Amygdala (tissue), 56 donors: Measurements from ENCODE around the gene CFAP61.

Experiments
- DNase-seq, 56 donors: peaks; one replicate each; lab custom pipeline; 2025; lab: John Stamatoyannopoulos, UW

CFAP61 gene

DNA sequence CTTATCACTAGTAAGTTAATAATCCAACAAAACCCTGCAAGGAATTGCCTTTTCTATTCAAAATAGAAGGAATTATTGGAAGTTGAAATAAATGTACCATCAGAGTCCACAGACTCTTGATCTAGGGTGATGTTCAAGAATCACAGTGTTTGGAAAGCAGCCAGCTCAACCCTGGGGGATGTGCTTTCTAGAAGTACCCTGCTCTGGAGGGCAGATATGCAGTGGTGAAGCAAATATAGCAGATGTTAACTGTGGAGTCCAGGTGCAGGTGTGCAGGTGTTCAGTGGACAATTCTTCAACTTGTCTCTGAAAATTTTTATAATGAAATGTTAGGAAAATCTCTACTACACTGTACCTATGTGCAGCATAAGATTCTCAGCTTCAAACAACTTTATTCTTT lies 306.5 kb downstream of the CFAP61 start:
- DNase-seq = no peak

- no peak for DNase-seq
Measured at GRCh38 chr20:20359628-20360027, 307.3 kb downstream of the CFAP61 start.

GRCh38 chr20:20360464-20360863 lies 308.1 kb downstream of the CFAP61 start:
- DNase-seq = peak in 24 of 56 donors; percentile 3 to 76 (median 30)

- peak in 13 of 56 donors; percentile 13 to 45 (median 23) for DNase-seq
Measured at GRCh38 chr20:20362774-20363433, 310.6 kb downstream of the CFAP61 start.

DNA sequence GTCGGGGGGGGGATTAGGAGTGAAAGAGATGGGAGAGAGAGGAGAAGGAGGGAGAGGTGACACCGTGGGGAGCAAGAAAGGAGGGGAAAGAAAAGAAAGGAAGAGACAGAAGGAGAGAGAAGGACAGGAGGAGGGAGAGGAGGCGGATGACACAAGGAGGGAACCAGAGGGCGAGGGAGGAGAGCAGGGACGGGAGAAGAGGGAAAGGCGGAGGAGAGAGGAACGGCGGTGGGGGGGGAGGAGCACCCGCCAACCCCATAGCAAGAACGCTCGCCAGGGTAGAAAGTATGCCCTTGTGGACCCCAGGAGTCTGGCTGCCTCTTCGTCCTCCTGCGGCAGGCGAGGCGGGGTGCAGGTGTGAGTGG lies 311.1 kb downstream of the CFAP61 start:
- no peak for DNase-seq

GRCh38 chr20:20363799-20364592 lies 311.7 kb downstream of the CFAP61 start:
- no peak for DNase-seq

GRCh38 chr20:20364593-20365479 lies 312.5 kb downstream of the CFAP61 start:
- no peak for DNase-seq

GRCh38 chr20:20365480-20366161 lies 313.3 kb downstream of the CFAP61 start:
- no peak for DNase-seq

DNA sequence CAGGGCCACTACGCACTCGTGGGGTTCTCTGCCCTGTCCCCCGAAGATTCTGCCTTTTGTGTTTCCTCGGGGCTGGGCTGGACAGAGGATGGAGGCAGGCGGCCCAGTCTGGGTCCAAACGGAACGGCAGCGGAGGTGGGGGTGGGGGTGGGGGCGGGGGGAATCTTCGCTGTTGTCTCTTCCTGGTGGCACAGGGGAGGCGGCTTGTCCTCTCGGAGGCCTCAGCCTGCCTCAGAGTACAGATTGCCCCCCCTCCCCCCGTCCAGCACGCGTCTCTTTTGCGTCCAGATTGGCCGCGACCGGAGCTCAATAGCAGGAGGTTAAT lies 314.2 kb downstream of the CFAP61 start:
- DNase-seq = no peak

GRCh38 chr20:20366876-20367574 lies 314.7 kb downstream of the CFAP61 start:
- DNase-seq = peak in 9 of 56 donors; percentile 21 to 61 (median 48)

- peak in 36 of 56 donors; percentile 21 to 86 (median 56) for DNase-seq
Measured at GRCh38 chr20:20367575-20368417, 315.5 kb downstream of the CFAP61 start, which contains the start of gene INSM1. Gene INSM1 (plus strand): TSS chr20:20368104. CDS start chr20:20368268, 164 bp downstream.

DNA sequence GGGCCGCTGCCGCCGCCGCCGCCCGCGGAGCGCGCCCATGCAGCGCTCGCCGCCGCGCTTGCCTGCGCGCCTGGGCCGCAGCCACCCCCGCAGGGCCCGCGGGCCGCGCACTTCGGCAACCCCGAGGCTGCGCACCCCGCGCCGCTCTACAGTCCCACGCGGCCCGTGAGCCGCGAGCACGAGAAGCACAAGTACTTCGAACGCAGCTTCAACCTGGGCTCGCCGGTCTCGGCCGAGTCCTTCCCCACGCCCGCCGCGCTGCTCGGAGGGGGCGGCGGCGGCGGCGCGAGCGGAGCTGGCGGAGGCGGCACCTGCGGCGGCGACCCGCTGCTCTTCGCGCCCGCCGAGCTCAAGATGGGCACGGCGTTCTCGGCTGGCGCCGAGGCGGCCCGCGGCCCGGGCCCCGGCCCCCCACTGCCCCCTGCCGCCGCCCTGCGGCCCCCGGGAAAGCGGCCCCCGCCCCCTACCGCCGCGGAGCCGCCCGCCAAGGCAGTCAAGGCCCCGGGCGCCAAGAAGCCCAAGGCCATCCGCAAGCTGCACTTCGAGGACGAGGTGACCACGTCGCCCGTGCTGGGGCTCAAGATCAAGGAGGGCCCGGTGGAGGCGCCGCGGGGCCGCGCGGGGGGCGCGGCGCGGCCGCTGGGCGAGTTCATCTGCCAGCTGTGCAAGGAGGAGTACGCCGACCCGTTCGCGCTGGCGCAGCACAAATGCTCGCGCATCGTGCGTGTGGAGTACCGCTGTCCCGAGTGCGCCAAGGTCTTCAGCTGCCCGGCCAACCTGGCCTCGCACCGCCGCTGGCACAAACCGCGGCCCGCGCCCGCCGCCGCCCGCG lies 316.3 kb downstream of the CFAP61 start:
- DNase-seq = peak in 2 of 56 donors; percentile 31 to 52

DNA sequence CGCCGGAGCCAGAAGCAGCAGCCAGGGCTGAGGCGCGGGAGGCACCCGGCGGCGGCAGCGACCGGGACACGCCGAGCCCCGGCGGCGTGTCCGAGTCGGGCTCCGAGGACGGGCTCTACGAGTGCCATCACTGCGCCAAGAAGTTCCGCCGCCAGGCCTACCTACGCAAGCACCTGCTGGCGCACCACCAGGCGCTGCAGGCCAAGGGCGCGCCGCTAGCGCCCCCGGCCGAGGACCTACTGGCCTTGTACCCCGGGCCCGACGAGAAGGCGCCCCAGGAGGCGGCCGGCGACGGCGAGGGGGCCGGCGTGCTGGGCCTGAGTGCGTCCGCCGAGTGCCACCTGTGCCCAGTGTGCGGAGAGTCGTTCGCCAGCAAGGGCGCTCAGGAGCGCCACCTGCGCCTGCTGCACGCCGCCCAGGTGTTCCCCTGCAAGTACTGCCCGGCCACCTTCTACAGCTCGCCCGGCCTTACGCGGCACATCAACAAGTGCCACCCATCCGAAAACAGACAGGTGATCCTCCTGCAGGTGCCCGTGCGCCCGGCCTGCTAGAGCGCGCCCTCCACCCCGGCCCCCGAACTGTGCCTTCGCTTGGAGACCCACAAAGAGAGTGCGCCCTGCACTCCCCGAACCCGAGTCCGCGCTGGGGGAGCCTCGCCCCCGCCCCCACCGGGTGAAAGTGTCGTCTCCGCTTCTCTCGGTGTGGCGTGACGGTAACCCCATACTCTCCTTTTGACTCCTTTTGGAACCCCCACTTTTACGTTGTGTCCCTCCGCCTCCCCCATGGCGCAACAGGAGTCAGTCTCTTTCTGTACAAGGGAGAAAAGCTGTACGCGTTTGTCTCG lies 317.1 kb downstream of the CFAP61 start:
- peak in 7 of 56 donors; percentile 27 to 57 (median 31) for DNase-seq

DNA sequence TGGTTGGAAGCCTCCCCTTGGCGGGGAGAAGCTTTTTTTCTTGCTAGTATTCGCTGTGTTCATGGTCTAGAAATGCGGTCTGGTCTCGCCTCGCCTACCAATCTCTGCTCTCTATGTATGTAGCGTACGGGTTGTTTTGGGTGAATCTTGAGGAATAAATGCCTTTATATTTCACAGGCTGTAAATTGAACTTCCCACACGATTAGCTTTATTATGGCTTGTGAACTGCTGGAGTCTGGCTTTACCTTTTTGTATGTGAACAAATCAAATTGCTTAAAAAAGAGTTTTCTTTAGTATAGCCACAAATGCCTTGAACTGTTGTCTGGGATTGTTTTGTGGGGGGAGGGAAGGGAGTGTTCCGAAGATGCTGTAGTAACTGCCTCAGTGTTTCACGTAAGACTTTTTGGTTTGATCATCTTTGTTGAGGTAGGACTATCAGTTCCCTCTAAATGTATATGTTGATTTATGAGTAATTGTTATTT lies 317.8 kb downstream of the CFAP61 start:
- DNase-seq = no peak

DNA sequence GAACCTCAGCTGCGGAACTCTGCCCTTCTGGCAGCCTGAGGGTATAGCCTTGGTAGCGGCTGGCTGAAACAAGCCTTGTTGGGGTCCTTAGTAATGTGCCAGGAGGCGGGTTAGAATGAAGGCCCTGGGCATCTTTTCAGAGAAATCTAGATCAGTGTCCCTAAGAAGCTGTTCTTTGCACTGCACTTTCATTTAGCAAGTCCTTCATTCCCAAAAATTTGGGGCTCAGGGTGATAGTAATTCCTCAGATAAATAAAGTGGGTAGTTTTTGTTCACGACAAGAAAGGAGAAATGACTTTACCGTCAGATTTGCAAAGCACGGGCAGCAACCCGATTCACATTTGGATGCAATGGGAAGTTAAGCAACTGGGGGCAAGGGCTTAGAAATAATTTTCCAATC lies 318.8 kb downstream of the CFAP61 start:
- no peak for DNase-seq

DNA sequence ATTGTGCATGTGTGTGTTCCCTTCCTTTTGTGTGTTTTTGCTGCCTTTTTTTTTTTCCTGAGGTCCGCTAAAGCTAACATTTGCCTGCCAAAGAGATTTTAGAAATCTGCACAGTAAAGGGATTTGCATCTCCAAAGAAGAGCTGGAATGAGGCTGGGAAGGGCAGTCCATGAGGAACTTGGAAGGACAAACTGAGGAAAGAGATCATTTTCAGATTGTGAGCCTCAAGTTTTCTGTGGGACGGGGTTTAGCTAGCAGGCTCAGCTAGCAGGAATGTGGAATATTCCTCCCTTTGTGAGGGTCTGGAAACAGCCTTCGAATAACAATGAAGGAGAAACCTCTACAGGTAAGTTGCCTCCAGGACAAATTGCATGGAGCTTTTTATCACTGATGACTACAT lies 319.3 kb downstream of the CFAP61 start:
- DNase-seq = no peak

DNA sequence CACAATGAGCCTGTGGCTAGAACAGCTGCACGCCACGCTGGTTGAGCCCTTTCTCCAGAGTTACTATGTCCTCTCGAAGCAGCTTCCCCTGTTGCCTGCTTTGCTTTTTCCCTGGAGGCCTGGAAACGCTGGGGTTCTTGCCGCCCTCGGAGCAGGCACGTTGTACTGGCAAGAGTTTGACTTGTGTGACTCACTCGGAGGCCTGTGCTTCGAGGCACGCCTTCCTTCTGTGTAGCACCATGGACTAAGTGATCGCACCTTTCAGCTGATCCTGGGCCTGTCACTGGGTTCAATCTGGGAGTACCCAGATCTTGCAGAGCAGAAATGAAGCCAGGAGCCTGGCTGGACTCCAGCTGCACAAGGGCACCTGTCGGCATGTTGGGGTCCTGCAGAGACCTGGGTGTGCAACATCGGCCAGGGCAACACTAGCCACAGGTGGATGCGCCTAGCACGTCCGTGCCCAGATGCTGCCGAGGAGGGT lies 320.8 kb downstream of the CFAP61 start:
- no peak for DNase-seq
